NOMO-1 treated with dmso at 0.1 percent for 144 hours (cell line): ENCODE measurements around the gene KBTBD12.
"Not testable (repeated sequence)": the region's sequence is repeated elsewhere in the genome, so short reads cannot be mapped to it uniquely, and the experiment has no call there.

ENCODE experiments used
- DNase-seq: peaks from one replicate; lab custom pipeline; 2025; ENCODE audit not compliant: unreplicated experiment; lab: John Stamatoyannopoulos, UW

KBTBD12 gene

GRCh38 chr3:127903611-127904375 is 11.2 kb upstream of the KBTBD12 start:
- no peak for DNase-seq

- no peak for DNase-seq
These were observed 9.5 kb upstream of the KBTBD12 start for GRCh38 chr3:127905556-127905955.

DNA sequence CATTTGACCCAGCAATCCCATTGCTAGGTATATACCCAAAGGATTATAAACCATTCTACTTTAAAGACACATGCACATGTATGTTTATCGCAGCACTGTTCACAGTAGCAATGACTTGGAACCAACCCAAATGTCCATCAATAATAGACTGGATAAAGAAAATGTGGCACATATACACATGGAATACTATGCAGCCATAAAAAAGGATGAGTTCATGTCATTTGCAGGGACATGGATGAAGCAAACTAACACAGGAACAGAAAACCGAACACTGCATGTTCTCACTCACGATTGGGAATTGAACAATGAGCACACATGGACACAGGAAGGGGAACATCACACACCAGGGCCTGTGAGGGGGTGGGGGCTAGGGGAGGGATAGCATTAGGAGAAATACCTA is 8.4 kb upstream of the KBTBD12 start:
- DNase-seq: not testable (repeated sequence)

DNA sequence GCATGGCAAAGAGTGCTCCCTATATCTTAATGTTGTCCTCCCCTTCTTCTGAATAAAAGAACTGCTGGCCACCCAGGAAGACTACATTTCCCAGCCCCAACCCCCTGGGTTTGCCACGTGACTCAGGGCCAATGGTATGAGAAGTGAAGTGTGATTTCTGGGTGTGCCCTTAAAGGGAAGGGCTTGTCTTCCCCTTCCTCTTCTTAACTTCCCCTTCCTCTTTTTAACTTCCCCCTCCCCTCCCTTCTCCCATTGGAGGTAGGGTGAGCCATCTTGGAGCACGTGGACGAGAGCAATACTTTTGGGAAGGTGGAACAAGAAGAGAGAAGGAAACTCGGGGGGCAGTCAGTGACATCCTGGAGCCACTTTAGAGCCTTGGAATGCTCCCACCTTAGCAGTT is 6.8 kb upstream of the KBTBD12 start:
- DNase-seq: peak; percentile 88

DNA sequence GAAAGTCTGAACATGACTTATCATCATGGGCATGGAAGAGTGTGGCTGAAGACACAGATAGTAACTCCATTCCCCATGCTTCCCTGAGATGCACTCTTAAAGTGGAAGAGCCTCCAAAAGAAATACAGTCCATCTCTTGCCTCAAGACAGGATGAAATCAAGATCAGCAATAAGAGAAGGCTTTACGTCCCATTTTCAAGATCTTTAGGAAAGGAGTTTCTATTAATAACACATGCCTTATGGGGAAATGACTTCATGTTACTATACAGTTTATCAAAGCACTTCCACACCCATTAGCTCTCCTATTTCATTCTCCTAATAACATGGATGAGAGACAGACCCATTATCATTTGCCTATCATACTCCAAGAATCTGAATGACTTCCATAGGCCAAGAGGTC is 6.1 kb upstream of the KBTBD12 start:
- DNase-seq: no peak

DNA sequence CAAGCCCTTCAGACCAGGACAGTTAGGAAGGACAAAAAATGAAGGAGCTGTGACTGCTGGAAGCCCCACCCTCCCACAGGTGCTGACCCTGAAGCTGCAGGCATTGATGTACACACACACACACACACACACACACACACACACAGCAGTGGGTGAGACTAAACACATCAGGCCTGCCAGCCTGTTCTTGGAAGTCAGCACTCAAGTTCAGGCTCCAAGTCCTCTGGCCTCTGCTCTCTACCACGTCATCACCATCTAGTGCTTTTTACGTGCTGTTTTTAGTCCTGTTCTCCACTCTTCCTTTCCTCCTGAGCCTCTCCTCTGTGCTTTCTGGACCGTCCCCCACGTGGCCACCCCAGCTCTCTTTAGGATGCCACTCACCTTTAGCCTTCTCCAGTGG is 5.4 kb upstream of the KBTBD12 start:
- DNase-seq: no peak

- DNase-seq: no peak
These were observed 3.6 kb upstream of the KBTBD12 start for GRCh38 chr3:127911421-127911931.

GRCh38 chr3:127913841-127914240 is 1.2 kb upstream of the KBTBD12 start:
- not testable (repeated sequence) for DNase-seq

DNA sequence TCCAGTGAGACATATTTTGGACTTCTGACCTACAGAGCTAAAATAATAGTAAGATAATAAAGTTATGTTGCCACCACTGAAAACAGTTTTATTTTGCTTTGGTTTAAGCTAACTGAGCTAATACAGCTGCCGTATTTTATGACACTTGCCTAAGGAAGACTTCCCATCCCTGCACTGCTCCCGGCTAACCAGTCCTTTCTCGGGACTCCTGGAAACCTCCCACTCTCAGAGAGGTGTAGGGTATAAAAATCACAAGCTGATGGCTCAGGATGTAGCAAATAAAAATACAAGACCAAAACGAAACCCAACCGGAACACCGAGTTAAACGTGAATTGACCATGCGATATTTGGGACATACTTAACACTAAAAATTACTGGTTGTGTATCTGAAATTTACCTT is 448 bp upstream of the KBTBD12 start:
- no peak for DNase-seq

- no peak for DNase-seq
These were observed 983 bp downstream of the KBTBD12 start for GRCh38 chr3:127915937-127916493.

- DNase-seq: no peak
These were observed 5.7 kb downstream of the KBTBD12 start for GRCh38 chr3:127920738-127921137.

GRCh38 chr3:127923611-127924010 is 8.6 kb downstream of the KBTBD12 start:
- DNase-seq: no peak

- no peak for DNase-seq
These were observed 10.4 kb downstream of the KBTBD12 start for GRCh38 chr3:127925384-127925783.

- no peak for DNase-seq
These were observed 13.0 kb downstream of the KBTBD12 start for GRCh38 chr3:127927829-127928604.

DNA sequence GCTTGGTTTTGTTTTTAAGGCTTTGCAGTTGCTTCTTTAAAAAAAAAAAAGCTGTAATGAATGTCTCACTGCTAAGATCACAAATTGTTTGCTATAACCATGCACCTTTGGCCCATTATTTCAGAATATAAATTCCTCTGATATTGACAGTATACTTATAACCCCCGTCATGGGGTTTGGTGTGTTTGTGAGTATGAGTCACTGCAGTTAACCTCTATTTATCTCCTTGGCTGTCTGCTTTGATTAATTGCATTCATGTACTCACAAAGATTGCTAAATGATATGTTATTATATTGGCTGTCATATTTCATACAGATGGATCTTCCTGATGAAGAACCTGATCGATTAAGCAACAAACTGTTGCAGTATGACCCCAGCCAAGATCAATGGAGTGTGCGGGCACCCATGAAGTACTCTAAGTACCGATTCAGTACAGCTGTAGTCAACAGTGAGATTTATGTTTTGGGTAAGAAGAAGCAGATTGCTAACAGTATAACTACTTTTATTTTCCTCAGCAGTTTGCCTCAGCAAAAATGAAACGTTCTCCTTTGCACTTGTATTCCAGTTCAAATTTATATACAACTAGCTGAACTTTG is 14.9 kb downstream of the KBTBD12 start:
- no peak for DNase-seq

DNA sequence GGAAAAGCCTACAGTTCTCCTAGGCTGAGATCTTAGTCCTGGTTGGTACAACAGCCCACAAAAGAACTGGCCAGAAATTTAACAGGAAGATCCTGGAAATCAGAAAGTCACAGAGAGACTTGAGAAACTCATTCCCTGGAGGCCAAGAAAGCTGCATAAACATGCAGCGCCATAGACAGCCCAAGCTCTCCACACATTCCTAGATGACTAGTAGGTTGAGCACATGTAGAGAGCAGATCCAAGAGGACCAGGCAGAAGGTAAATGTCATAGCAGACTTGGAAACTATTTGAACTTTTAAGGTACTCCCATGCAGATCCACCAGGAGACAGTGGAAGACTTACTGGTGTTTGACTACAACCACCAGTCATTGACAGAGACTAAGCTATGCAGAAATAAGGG is 18.4 kb downstream of the KBTBD12 start:
- DNase-seq: no peak

GRCh38 chr3:127938800-127939199 is 23.8 kb downstream of the KBTBD12 start:
- DNase-seq: no peak

DNA sequence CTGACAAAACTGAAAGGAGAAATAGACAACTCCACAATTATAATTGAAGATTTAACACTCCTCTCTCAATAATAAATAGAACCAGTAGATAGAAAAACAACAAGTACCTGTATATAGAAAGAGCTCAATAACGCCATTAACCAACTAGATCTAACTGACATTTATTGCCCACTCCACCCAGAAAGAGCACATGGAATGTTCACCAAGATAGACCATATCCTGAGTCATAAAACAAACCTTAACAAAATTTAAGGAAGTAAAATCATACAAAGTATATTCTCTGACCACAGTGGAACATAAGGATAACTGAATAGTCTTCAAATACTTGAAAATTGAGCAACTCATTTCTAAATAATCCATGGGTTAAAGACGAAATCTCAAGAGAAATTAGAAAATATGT is 25.1 kb downstream of the KBTBD12 start:
- DNase-seq: peak; percentile 21

DNA sequence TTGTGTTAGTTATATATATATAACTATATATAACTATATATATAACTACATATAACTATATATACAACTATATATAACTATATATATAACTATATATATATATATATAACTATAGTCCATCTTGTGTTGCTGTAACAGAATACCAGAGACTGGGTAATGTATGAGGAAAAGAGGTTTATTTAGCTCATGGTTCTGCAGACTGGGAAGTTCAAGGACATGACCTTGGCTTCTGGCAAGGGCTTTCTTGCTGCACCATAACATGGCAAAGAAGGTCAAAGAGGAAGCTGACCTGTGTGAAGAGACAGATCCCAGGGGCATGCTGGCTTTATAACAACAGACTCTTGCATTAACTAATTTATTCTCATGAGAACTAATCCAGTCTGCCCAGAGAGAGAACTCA is 27.6 kb downstream of the KBTBD12 start:
- DNase-seq: no peak

- no peak for DNase-seq
These were observed 33.2 kb downstream of the KBTBD12 start for GRCh38 chr3:127948211-127948610.

GRCh38 chr3:127949446-127950055 is 34.5 kb downstream of the KBTBD12 start:
- no peak for DNase-seq
